ENCODE data around the gene PXK.

- TF ChIP-seq HNF4A (conservative IDR thresholded peaks at IDR 0.05) (no peak), ATF3 (IDR thresholded peaks at IDR 0.05) (no peak)
Measured at GRCh38 chr3:58383476-58383875, 50.8 kb downstream of the PXK start.
